ENCODE data around the gene TMEM45A. TPM values are rescaled to one million over a fixed set of nuclear protein-coding genes. Genes with fewer than 3 reads are reported as not detected.
"Not testable (repeated sequence)": the region's sequence is repeated elsewhere in the genome, so short reads cannot be mapped to it uniquely, and the experiment has no call there.

TMEM45A gene
- total RNA-seq, 1 donor from 2014 or later: 0.32 TPM

- intact Hi-C loops (cut with micrococcal nuclease): no loop called here
These were observed 10.2 kb upstream of the TMEM45A start for GRCh38 chr3:100482176-100482575.

- intact Hi-C loops (cut with micrococcal nuclease): no loop called here
These were observed 8.9 kb upstream of the TMEM45A start for GRCh38 chr3:100483529-100483928.

- intact Hi-C loops (cut with micrococcal nuclease): no loop called here
These were observed 5.6 kb upstream of the TMEM45A start for GRCh38 chr3:100486808-100487207.

DNA sequence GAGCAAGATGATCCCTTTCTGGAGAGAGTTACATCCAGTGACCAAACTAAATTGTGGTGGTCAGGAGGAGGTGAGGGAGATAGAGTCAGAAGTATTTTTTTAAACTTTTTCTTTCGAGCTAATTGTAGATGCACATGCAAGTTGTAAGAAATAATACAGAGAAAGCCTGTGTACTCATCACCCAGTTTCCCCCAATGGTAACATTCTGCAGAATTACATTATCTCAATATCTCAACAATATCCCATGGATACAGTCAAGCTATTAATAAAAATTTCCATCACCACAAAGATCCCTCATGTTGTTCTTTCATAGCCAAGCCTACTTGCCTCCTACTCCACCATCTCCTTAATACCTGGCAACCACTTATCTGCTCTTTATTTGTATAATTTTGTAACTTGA, 3.3 kb upstream of the TMEM45A start:
- intact Hi-C loops (cut with micrococcal nuclease): no loop called here

DNA sequence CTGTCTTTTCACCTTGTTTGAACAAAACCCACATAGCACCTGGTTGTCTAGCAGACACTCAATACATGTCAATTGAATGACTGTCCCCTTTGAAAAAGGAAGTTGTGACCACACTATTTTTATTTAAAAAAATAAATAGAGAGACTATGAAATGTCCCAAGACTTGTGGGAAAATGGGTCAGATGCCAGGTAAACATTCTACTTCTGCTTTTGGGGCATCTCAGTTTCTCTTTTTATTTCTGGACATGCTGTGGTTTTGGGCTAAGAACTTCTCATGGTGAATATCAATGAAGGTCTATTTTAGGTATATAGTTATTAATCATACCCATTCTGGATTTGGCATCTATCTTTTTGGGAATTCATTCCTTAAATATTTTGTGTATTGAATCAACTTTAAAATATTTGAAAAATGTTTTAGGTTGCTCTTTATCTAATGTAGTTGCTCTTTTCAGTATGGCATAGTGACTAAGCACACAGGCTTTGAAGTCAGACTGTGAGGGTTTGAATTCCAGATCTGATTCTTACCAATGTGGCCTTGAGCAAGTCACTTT, 4.4 kb downstream of the TMEM45A start:
- intact Hi-C loops (cut with micrococcal nuclease): loop anchor here (10.0 kb wide), 1 partner anchor 208 kb away; the partner anchor contains the start of gene TFG

GRCh38 chr3:100499651-100500050, 7.2 kb downstream of the TMEM45A start:
- intact Hi-C loops (cut with micrococcal nuclease): loop anchor here (10.0 kb wide), 1 partner anchor 205 kb away; the partner anchor contains the start of gene TFG

GRCh38 chr3:100500320-100500880, 8.0 kb downstream of the TMEM45A start:
- intact Hi-C loops (cut with micrococcal nuclease): no loop called here

DNA sequence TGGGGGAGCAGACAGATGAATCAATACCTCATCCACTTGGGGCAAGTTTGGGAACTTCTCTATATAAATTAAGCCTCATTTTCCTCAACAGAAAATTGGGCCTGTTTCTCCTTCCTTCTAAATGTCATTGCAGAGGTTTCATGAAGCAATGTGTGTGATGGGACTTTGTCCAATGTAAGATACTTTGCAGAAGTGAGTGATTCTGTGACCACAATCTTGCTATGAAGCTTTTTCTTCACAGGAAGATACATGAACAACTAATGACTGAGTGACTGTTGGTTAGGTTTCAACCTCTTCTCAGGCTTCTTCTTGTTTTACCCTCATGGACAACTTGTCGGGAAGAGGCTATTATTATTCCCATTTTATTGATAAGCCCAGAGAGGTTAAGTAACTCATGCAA, 11.0 kb downstream of the TMEM45A start:
- intact Hi-C loops (cut with micrococcal nuclease): no loop called here

DNA sequence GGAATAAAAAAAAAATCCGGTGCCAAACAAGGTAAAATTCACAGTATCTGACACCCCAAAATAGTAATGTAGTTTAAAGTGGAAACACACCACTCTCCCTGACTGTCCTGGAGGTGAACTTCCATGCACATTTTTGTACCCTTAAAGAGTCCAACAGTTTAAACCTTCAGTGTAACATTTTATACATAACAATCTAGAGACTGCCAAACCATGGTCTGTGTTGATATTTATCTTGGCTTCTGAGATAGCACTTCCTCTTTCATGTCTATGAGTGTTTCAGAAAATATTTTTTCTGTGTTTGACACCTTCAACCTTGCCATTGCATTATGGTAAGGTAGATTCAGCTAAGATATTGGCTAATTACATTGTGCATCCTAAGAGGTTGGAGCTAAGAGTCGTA, 13.9 kb downstream of the TMEM45A start:
- intact Hi-C loops (cut with micrococcal nuclease): no loop called here

DNA sequence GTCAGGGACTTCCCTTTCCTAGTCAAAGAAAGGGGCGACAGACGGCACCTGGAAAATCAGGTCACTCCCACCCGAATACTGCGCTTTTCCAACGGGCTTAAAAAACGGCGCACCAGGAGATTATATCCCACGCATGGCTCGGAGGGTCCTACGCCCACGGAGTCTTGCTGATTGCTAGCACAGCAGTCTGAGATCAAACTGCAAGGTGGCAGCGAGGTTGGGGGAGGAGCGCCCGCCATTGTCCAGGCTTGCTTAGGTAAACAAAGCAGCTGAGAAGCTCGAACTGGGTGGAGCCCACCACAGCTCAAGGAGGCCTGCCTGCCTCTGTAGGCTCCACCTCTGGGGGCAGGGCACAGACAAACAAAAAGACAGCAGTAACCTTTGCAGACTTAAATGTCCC, 17.4 kb downstream of the TMEM45A start:
- intact Hi-C loops (cut with micrococcal nuclease): not testable (repeated sequence)

DNA sequence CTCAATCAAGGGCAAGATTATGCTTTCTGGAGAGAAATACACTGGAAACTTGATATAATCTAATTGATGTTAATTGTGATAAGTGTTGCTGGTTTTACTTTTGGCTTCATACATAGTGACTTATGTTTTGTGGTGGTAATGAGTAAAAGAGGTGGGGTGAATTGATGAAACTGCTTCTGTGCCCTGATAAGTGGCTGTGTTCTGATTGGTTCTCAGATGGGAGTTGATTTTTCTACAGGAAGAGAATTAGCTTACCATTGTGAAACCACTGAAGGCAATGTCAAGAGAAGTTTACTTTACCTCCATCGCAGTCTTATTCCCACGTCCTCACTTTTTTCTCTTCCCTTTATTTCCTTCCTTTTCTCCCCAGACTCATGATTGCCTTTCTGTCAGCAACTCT, 23.8 kb downstream of the TMEM45A start:
- intact Hi-C loops (cut with micrococcal nuclease): no loop called here

- intact Hi-C loops (cut with micrococcal nuclease): no loop called here
These were observed 24.4 kb downstream of the TMEM45A start for GRCh38 chr3:100516838-100517237.

DNA sequence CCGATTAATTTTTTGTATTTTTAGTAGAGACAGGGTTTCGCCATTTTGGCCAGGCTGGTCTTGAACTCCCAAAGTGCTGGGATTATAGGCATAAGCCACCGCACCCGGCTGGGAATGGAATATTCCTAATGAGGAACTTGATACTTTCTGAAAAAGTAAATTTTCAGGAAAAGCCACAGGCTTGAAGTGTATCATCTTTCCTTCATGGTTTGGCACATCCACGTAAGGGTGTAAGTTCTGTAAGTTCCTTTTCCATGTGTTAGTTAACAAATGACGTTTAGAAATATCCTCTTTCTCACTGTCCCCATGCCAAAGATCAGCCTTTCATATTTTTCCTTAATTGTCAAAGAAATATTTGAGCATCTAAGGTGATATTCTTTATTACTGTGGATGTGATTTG, 24.9 kb downstream of the TMEM45A start:
- intact Hi-C loops (cut with micrococcal nuclease): no loop called here

DNA sequence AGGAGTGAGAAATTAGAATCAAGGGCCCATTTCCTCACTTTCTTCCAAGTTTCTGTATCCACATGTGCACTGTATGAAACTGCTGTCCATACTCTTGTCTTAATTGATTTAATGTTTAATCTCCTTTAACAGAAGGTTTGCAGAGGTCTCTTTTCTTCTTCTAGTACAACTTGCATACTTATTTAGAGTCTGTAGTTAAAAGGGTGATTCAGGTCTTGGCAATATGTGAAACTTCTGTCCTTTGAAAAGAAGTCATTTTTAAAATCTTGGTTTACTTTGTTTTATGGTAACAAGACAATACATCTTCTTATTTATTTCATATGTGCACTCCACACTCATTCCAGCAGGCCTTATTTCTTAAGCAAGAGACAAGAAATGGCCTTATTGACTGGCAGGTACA, 25.8 kb downstream of the TMEM45A start:
- intact Hi-C loops (cut with micrococcal nuclease): no loop called here

GRCh38 chr3:100518983-100519382, 26.6 kb downstream of the TMEM45A start:
- intact Hi-C loops (cut with micrococcal nuclease): no loop called here

- intact Hi-C loops (cut with micrococcal nuclease): no loop called here
These were observed 29.0 kb downstream of the TMEM45A start for GRCh38 chr3:100521439-100521845.

DNA sequence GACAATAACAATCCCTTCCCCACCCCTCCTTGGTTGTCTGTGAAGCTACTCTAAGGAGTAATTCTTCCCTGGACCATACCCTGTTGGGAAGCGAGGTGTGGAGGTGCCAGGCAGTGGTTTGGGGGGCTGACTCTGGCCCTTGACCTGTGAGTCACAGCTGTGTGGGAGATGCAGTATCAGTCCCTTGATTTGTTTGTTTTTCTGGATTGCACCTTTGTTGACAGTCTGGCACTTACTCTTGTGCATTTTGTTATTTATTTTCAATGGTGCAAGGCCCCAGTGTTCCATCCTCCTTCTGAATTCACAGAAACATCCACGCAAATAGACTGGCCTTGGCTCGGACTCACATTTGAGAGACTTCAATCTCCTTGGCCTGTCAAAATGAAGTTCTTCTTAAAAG, 29.7 kb downstream of the TMEM45A start:
- intact Hi-C loops (cut with micrococcal nuclease): no loop called here

GRCh38 chr3:100523050-100523760, 30.8 kb downstream of the TMEM45A start:
- intact Hi-C loops (cut with micrococcal nuclease): no loop called here

DNA sequence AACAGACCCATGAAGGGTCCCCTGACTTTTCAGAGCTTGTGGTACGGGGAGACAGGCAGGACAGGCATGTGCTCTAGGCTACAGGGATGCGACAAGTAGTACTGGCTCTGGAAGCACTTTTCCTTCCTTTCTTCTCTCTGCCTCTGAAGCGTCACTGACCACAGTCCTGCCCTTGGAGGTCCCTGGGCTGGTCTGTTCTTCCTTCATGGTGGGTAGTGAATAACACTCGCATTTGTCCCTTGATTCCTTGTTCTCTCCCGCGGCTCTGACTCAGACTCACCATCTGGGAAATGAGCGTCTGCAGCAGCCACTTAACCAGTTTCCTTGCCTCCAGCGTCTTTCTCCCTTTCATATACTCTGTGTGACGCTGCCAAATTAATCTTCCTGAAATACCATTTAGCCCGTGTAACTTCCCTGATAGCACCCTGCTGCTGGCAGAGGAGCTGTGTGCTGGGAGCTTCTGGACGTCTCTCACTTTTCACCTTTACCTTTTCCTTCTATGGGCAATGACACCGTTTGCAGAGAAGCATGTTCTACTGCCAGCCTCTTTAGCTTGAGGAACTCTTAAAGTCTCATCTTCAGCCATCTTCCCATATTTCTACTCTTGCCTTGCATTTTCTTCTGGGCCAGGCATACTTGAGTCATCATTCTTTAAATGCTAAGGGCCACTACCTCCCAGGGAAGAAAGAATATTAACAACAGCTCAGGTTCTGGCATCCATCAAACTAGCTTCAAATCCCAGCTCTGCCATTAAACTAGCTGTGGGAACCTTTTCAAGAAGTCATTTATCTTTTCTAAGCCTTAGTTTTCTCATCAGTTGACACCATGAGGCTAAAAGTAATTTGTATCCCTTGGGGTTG, 33.6 kb downstream of the TMEM45A start:
- intact Hi-C loops (cut with micrococcal nuclease): no loop called here

DNA sequence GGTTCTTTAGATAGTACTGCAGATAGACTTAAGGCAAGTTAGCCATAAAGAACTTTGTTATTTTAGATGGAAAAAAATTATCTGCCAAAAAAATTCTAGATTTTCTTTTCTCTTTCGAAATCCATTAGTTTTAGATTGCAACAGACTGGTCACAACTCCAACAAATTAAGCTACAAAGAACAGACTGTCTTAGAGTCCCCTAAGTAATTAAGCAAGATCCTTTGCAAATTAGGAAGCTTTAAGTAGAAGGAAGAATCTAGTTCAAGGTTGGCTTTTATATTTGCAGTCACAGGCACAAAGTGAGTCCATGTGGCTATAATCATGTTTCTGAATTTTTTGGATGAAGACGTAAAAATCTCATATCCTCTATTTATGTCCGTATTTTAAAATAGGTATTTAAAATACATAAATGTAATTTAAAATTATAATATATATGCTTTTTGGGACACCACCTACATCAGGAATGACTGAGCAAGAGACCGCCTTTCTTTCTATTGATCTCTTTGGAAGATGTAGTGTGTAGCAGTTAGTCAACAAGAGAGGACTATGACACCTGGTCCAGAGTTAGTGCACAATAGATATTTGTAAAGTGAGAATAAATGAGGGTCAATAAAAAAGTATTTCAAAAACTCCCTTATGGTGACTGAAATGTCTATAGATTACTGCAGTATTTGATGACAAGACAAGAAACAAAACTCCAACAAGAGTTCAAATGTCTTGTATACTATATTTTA, 34.4 kb downstream of the TMEM45A start:
- intact Hi-C loops (cut with micrococcal nuclease): no loop called here

- intact Hi-C loops (cut with micrococcal nuclease): no loop called here
These were observed 34.9 kb downstream of the TMEM45A start for GRCh38 chr3:100527347-100527735.
